OCI-LY3 (cell line): ENCODE results near the gene TRIM2.
"Not testable (repeated sequence)": the region's sequence is repeated elsewhere in the genome, so short reads cannot be mapped to it uniquely, and the experiment has no call there.

Experiments used
- H2AFZ ChIP-seq: fragments of 200-600, 300-600 bp; shearing (Covaris generic); 2 replicates; pipeline ENCODE4 v1.6.0; 2014; ENCODE audit warnings: antibody characterized with exemption, low read depth, low read length
- H3K27ac ChIP-seq: fragments of 200-600, 300-600 bp; sonication (generic); 2 replicates; pipeline ENCODE4 v1.5.1; 2014; ENCODE audit warnings: mild to moderate bottlenecking, low read length, moderate library complexity, mixed read lengths
- H3K27me3 ChIP-seq: fragments of 200-600, 300-600 bp; sonication (generic); 2 replicates; pipeline ENCODE4 v1.6.1; 2014; ENCODE audit warnings: low read depth, low read length, mixed read lengths
- H3K36me3 ChIP-seq: fragments of 200-600, 300-600 bp; sonication (generic); replicated peaks from 2 replicates; pipeline ENCODE3; 2014; ENCODE audit warnings: low read depth, low read length, mixed read lengths
- H3K4me1 ChIP-seq: fragments of 300-600, 200-600 bp; sonication (generic); 2 replicates; pipeline ENCODE4 v1.6.1; 2014; ENCODE audit warnings: low read length, mixed read lengths
- H3K4me2 ChIP-seq: fragments of 200-600, 300-600 bp; sonication (generic); 2 replicates; pipeline ENCODE4 v1.6.1; 2014; ENCODE audit warnings: low read length, mixed read lengths
- H3K4me3 ChIP-seq: fragments of 300-600, 200-600 bp; sonication (generic); 2 replicates; pipeline ENCODE4 v1.5.1; 2014; ENCODE audit warnings: antibody characterized with exemption, mild to moderate bottlenecking, low read length, moderate library complexity
- H3K79me2 ChIP-seq: fragments of 300-600, 200-600 bp; shearing (Covaris generic); 2 replicates; pipeline ENCODE4 v1.6.1; 2014; ENCODE audit warnings: mild to moderate bottlenecking, low read length, mixed read lengths
- H3K9ac ChIP-seq: fragments of 300-600, 200-600 bp; shearing (Covaris generic); 2 replicates; pipeline ENCODE4 v1.6.0; 2014; ENCODE audit warnings: mild to moderate bottlenecking, low read length, moderate library complexity
- H3K9me3 ChIP-seq: fragments of 200-600, 300-600 bp; shearing (Covaris generic); 2 replicates; pipeline ENCODE4 v1.6.1; 2014; ENCODE audit warnings: low read length, mixed read lengths; ENCODE audit not compliant: insufficient read depth
- H4K20me1 ChIP-seq: fragments of 200-600, 300-600 bp; sonication (generic); 2 replicates; pipeline ENCODE4 v1.6.1; 2016; ENCODE audit warnings: low read length, mixed read lengths; ENCODE audit not compliant: insufficient read depth
- CTCF ChIP-seq: fragments of 200-600, 300-600 bp; sonication (generic); IDR thresholded peaks from 2 replicates; pipeline ENCODE4 v1.5.1; 2014; ENCODE audit warnings: antibody characterized with exemption, low read length, low read depth
- EZH2phosphoT487 ChIP-seq: fragments of 200-600 bp; shearing (Covaris generic); IDR thresholded peaks from 2 replicates; pipeline ENCODE4 v1.6.1; 2018; ENCODE audit warnings: antibody characterized with exemption, mixed run types, low read depth

TRIM2 gene

GRCh38 chr4:153198719-153199118 is 5.5 kb upstream of the TRIM2 start:
- no peak overlapping the region for H3K4me3 ChIP-seq
- peaks cover 5% of the 10 kb centered on the region; the same call in 1 of the 2 replicates for H3K79me2 ChIP-seq
- H3K27ac ChIP-seq = no peak overlapping the region
- H3K4me2 ChIP-seq = no peak overlapping the region
- H3K9me3 ChIP-seq = no peaks in the 10 kb centered on the region
- no peaks in the 10 kb centered on the region for H3K4me1 ChIP-seq
- peaks cover 10% of the 10 kb centered on the region; the same call in 1 of the 2 replicates for H4K20me1 ChIP-seq
- no peaks in the 10 kb centered on the region for H3K36me3 ChIP-seq
- no peak overlapping the region for H3K9ac ChIP-seq
- TF ChIP-seq EZH2phosphoT487 (no peak), CTCF (no peak)
- no peak overlapping the region for H2AFZ ChIP-seq
- no peaks in the 10 kb centered on the region for H3K27me3 ChIP-seq

- H3K4me1 ChIP-seq, H3K9me3 ChIP-seq, H2AFZ ChIP-seq, H3K36me3 ChIP-seq, H3K27ac ChIP-seq, H3K79me2 ChIP-seq, H3K4me3 ChIP-seq, H3K9ac ChIP-seq, H3K27me3 ChIP-seq, H3K4me2 ChIP-seq: not testable (repeated sequence)
- peaks cover 21% of the 10 kb centered on the region; the same call in 1 of the 2 replicates for H4K20me1 ChIP-seq
Measured at GRCh38 chr4:153203746-153204145, 497 bp upstream of the TRIM2 start.

DNA sequence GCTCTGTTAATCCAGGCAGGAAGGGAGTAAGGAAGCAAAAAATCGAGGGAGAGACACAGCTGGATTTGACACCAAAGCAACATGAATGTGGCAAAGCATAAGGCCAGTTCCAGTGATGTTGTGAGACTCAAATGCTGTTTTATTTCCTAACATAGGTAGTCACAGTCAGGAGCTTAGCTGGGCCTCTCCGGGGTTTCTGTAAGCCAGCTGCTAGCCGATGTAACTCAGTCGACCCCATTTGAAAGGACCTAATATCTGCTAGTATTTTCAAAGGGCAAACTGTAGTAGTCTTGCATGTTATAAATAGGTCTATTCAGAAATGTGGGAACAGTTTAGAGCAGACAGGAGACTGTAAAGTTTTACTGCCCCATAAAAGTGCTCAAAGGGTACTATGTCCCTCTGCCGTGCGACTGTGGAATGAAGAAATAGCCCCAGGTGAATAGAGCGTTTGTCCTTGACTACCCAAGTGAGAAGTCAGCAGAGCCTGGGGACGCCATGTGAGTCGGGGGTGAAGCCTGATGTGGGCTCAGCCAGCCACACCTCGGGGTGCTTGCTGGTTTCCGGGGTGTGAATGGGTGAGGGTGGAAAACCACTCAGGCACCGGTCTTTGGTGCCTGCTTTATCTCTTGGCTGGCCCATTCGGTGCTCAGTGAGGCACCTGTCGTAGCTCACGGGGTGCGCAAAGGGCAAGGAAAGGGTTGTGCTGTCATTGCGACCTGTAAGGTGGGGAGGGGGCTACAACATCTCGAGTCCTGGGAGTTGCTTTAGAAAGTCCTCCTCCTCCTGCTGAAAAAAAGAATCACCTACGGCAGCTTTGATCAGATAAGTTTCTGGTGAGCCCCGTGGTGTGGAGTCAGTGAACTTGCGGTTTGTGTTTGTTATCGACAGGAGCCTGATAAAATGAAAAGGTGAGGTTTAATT is 745 bp downstream of the TRIM2 start:
- Histone ChIP-seq H3K4me2 (no peak overlapping the region), H3K79me2 (peaks cover 5% of the 10 kb centered on the region), H3K9me3 (no peaks in the 10 kb centered on the region), H4K20me1 (peaks cover 21% of the 10 kb centered on the region; the same call in 1 of the 2 replicates), H3K4me1 (no peaks in the 10 kb centered on the region), H3K36me3 (no peaks in the 10 kb centered on the region), H3K27me3 (no peaks in the 10 kb centered on the region), H3K27ac (no peak overlapping the region), H2AFZ (no peak overlapping the region), H3K4me3 (no peak overlapping the region), H3K9ac (no peak overlapping the region)
- TF ChIP-seq EZH2phosphoT487 (no peak), CTCF (no peak)

- Histone ChIP-seq H3K79me2 (no peaks in the 10 kb centered on the region; the same call in none of the 2 replicates), H3K9ac (no peak overlapping the region), H3K9me3 (no peaks in the 10 kb centered on the region), H3K4me2 (no peak overlapping the region), H3K36me3 (no peaks in the 10 kb centered on the region), H3K27ac (no peak overlapping the region), H3K4me3 (no peak overlapping the region), H3K27me3 (no peaks in the 10 kb centered on the region), H3K4me1 (no peaks in the 10 kb centered on the region), H4K20me1 (peaks cover 18% of the 10 kb centered on the region; the same call in 1 of the 2 replicates), H2AFZ (no peak overlapping the region)
- TF ChIP-seq EZH2phosphoT487 = no peak
- TF ChIP-seq CTCF = no peak
Measured at GRCh38 chr4:153205757-153206156, 1.5 kb downstream of the TRIM2 start.
